Measurements from ENCODE around the gene THSD4.

Gene THSD4

DNA sequence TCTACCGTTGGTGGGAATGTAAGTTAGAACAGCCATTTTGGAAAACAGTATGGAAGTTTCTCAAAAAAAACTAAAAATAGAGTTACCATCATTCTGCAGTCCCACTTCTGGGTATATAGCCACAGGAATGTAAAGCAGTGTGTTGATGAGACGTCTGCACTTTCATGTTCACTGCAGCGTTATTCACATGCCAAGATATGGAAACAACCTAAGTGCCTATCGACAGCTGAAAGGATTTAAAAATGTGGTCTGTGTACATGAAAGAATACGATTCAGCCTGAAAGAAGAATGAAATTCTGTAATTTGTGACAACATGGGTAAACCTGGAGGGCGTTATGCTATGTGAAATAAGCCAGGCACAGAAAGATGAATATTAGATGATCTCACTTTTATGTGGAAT, 157.7 kb downstream of the THSD4 start:
- Histone ChIP-seq H3K4me3 (ENCODE audit: low read length, poor library complexity, severe bottlenecking) (no peak overlapping the region), H3K9me2 (replicated peaks; ENCODE audit: low read depth, low read length) (no peaks in the 10 kb centered on the region), H4K20me1 (ENCODE audit: insufficient read depth, low read length, poor library complexity, severe bottlenecking) (no peaks in the 10 kb centered on the region), H3K36me3 (ENCODE audit: insufficient read depth, low read length) (no peaks in the 10 kb centered on the region), H3K27me3 (ENCODE audit: insufficient read depth, low read length, poor library complexity, severe bottlenecking) (no peaks in the 10 kb centered on the region), H3F3A (ENCODE audit: low read depth) (no peaks in the 10 kb centered on the region), H3K4me1 (ENCODE audit: insufficient read depth, low read length, poor library complexity, severe bottlenecking) (no peaks in the 10 kb centered on the region), H3K4me2 (ENCODE audit: low read depth, low read length, poor library complexity, severe bottlenecking) (no peak overlapping the region), H3K9me3 (ENCODE audit: insufficient read depth, low read depth, low read length) (no peaks in the 10 kb centered on the region), H3K79me2 (ENCODE audit: insufficient read depth, low read length) (no peaks in the 10 kb centered on the region), H2AFZ (ENCODE audit: low read length) (no peak overlapping the region), H3K9ac (ENCODE audit: low read depth, low read length, poor library complexity, severe bottlenecking) (no peak overlapping the region)
- TF ChIP-seq, protein P1, sequence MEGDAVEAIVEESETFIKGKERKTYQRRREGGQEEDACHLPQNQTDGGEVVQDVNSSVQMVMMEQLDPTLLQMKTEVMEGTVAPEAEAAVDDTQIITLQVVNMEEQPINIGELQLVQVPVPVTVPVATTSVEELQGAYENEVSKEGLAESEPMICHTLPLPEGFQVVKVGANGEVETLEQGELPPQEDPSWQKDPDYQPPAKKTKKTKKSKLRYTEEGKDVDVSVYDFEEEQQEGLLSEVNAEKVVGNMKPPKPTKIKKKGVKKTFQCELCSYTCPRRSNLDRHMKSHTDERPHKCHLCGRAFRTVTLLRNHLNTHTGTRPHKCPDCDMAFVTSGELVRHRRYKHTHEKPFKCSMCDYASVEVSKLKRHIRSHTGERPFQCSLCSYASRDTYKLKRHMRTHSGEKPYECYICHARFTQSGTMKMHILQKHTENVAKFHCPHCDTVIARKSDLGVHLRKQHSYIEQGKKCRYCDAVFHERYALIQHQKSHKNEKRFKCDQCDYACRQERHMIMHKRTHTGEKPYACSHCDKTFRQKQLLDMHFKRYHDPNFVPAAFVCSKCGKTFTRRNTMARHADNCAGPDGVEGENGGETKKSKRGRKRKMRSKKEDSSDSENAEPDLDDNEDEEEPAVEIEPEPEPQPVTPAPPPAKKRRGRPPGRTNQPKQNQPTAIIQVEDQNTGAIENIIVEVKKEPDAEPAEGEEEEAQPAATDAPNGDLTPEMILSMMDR (conservative IDR thresholded peaks at IDR 0.05; ENCODE audit: low read length) = no peak

DNA sequence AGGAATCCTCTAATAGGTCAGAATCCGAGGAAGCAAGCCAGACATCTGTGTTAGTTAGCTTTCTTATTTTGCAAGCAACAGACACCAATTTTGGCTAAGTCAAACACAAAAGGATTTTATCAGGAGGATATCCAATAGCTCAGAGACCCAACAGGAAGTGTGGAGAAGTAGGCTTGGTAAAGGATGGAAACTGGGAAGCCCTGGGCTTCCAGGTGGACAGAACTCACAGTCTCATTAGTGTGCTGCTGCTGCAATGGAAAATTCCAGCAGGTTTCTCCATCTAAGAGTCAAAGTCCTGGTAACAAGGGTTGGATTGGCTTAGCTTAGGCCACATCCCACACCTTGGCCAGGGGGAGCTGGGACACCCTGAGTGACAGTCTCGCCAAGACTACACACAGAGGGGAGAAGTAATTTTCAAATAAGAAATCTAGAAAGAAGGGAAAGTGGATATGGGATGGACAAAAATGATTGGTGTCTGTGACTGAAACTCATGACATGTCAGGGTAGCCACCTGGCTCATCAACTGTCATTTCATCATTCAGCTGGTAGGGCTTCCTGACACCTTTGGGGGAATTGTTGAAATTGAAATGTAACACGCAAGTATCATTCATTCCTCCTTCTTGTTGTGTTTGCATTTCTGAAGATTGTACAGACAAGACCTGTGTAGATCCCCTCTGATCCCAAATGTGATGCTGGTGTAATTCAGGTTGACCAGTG, 158.6 kb downstream of the THSD4 start:
- no peaks in the 10 kb centered on the region for H3K36me3 ChIP-seq (ENCODE audit: insufficient read depth, low read length)
- no peaks in the 10 kb centered on the region for H3K79me2 ChIP-seq (ENCODE audit: insufficient read depth, low read length)
- H3K9me3 ChIP-seq (ENCODE audit: insufficient read depth, low read depth, low read length) = no peaks in the 10 kb centered on the region
- no peaks in the 10 kb centered on the region for H3F3A ChIP-seq (ENCODE audit: low read depth)
- no peak overlapping the region for H3K4me2 ChIP-seq (ENCODE audit: low read depth, low read length, poor library complexity, severe bottlenecking)
- H3K9ac ChIP-seq (ENCODE audit: low read depth, low read length, poor library complexity, severe bottlenecking) = no peak overlapping the region
- no peaks in the 10 kb centered on the region for H4K20me1 ChIP-seq (ENCODE audit: insufficient read depth, low read length, poor library complexity, severe bottlenecking)
- H3K4me3 ChIP-seq (ENCODE audit: low read length, poor library complexity, severe bottlenecking) = no peak overlapping the region
- no peak overlapping the region for H2AFZ ChIP-seq (ENCODE audit: low read length)
- TF ChIP-seq EZH2phosphoT487 (IDR thresholded peaks at IDR 0.05; ENCODE audit: borderline replicate concordance) = no peak
- TF ChIP-seq, protein P1 (conservative IDR thresholded peaks at IDR 0.05; ENCODE audit: low read length) = no peak
- H3K4me1 ChIP-seq (ENCODE audit: insufficient read depth, low read length, poor library complexity, severe bottlenecking) = no peaks in the 10 kb centered on the region
- H3K9me2 ChIP-seq (replicated peaks; ENCODE audit: low read depth, low read length) = no peaks in the 10 kb centered on the region
- no peaks in the 10 kb centered on the region for H3K27me3 ChIP-seq (ENCODE audit: insufficient read depth, low read length, poor library complexity, severe bottlenecking)

GRCh38 chr15:71274448-71274798, 159.2 kb downstream of the THSD4 start:
- TF ChIP-seq, protein P1 (conservative IDR thresholded peaks at IDR 0.05; ENCODE audit: low read length) = no peak
- no peak for TF ChIP-seq EZH2phosphoT487 (IDR thresholded peaks at IDR 0.05; ENCODE audit: borderline replicate concordance)
- H3F3A ChIP-seq (ENCODE audit: low read depth) = no peaks in the 10 kb centered on the region
- no peaks in the 10 kb centered on the region for H3K36me3 ChIP-seq (ENCODE audit: insufficient read depth, low read length)
- H3K9me3 ChIP-seq (ENCODE audit: insufficient read depth, low read depth, low read length) = no peaks in the 10 kb centered on the region
- no peaks in the 10 kb centered on the region for H3K4me1 ChIP-seq (ENCODE audit: insufficient read depth, low read length, poor library complexity, severe bottlenecking)
- no peak overlapping the region for H3K4me3 ChIP-seq (ENCODE audit: low read length, poor library complexity, severe bottlenecking)
- no peaks in the 10 kb centered on the region for H4K20me1 ChIP-seq (ENCODE audit: insufficient read depth, low read length, poor library complexity, severe bottlenecking)
- no peak overlapping the region for H2AFZ ChIP-seq (ENCODE audit: low read length)
- no peaks in the 10 kb centered on the region for H3K79me2 ChIP-seq (ENCODE audit: insufficient read depth, low read length)
- no peaks in the 10 kb centered on the region for H3K9me2 ChIP-seq (replicated peaks; ENCODE audit: low read depth, low read length)
- H3K27me3 ChIP-seq (ENCODE audit: insufficient read depth, low read length, poor library complexity, severe bottlenecking) = no peaks in the 10 kb centered on the region
- H3K4me2 ChIP-seq (ENCODE audit: low read depth, low read length, poor library complexity, severe bottlenecking) = no peak overlapping the region
- H3K9ac ChIP-seq (ENCODE audit: low read depth, low read length, poor library complexity, severe bottlenecking) = no peak overlapping the region

Data from Loucy (cell line).